SK-N-SH treated with all-trans-retinoic acid at 6 μM for 48 hours (cell line): ENCODE data around the gene NCF2.
A peak's percentile ranks its signal among the peaks of the same experiment; 100 is the strongest.

Experiments
- ATAC-seq: fragments of 200-7000 bp; cut with Tn5 transposase; 3 replicates; pipeline ENCODE4 v1.9.1; 2020; ENCODE audit warnings: mild to moderate bottlenecking, moderate library complexity
- ARNTL ChIP-seq: fragments of 450-650 bp; formaldehyde crosslinking; IDR thresholded peaks from 2 replicates; pipeline ENCODE4 v1.5.0; 2020; ENCODE audit warnings: low read depth, mild to moderate bottlenecking, moderate library complexity, borderline replicate concordance
- BACH2 ChIP-seq: fragments of 250-450 bp; sonication (Bioruptor Pico); IDR thresholded peaks from 2 replicates; pipeline ENCODE4 v1.9.0; 2021; ENCODE audit warnings: mild to moderate bottlenecking, borderline replicate concordance
- CREB5 ChIP-seq: fragments of 250-450 bp; sonication (Bioruptor Pico); IDR thresholded peaks from 2 replicates; pipeline ENCODE4 v1.5.1; 2020; ENCODE audit warnings: low read depth, mild to moderate bottlenecking, moderate library complexity
- CSDC2 ChIP-seq: fragments of 250-450 bp; sonication (Bioruptor Pico); IDR thresholded peaks from 2 replicates; pipeline ENCODE4 v1.5.0; 2020; ENCODE audit warnings: mild to moderate bottlenecking, moderate library complexity
- ESRRG ChIP-seq: fragments of 250-450 bp; sonication (Bioruptor Pico); IDR thresholded peaks from 2 replicates; pipeline ENCODE4 v1.6.1; 2021; ENCODE audit warnings: mild to moderate bottlenecking
- GLIS3 ChIP-seq: fragments of 250-450 bp; sonication (Bioruptor Pico); IDR thresholded peaks from 2 replicates; pipeline ENCODE4 v1.5.0; 2020; ENCODE audit warnings: mild to moderate bottlenecking, moderate library complexity
- ISL1 ChIP-seq: fragments of 250-450 bp; sonication (Bioruptor Pico); IDR thresholded peaks from 2 replicates; pipeline ENCODE4 v2.1.2; 2022; ENCODE audit warnings: mild to moderate bottlenecking, moderate library complexity
- OSR1 ChIP-seq: fragments of 250-450 bp; sonication (Bioruptor Pico); IDR thresholded peaks from 2 replicates; pipeline ENCODE4 v1.8.0; 2022; ENCODE audit warnings: moderate library complexity, mild to moderate bottlenecking, inconsistent platforms
- PPARA ChIP-seq: fragments of 250-450 bp; sonication (Bioruptor Pico); IDR thresholded peaks from 2 replicates; pipeline ENCODE4 v1.5.0; 2020; ENCODE audit warnings: mild to moderate bottlenecking, borderline replicate concordance
- RARB ChIP-seq: fragments of 250-450 bp; sonication (Bioruptor Pico); IDR thresholded peaks from 2 replicates; pipeline ENCODE4 v1.8.0; 2021; ENCODE audit warnings: mild to moderate bottlenecking, moderate library complexity
- SNAI2 ChIP-seq: fragments of 250-450 bp; sonication (Bioruptor Pico); IDR thresholded peaks from 2 replicates; pipeline ENCODE4 v1.5.0; 2020; ENCODE audit warnings: mild to moderate bottlenecking, moderate library complexity
- TCF4 ChIP-seq: fragments of 250-450 bp; sonication (Bioruptor Pico); IDR thresholded peaks from 2 replicates; pipeline ENCODE4 v1.8.0; 2021; ENCODE audit warnings: mild to moderate bottlenecking, moderate library complexity, borderline replicate concordance
- TOX ChIP-seq: fragments of 250-450 bp; sonication (Bioruptor Pico); IDR thresholded peaks from 2 replicates; pipeline ENCODE4 v1.8.0; 2021; ENCODE audit warnings: mild to moderate bottlenecking, moderate library complexity, borderline replicate concordance
- ZFP3 ChIP-seq: fragments of 250-450 bp; sonication (Bioruptor Pico); IDR thresholded peaks from 2 replicates; pipeline ENCODE4 v1.5.0; 2020; ENCODE audit warnings: mild to moderate bottlenecking, moderate library complexity
- ZFP30 ChIP-seq: fragments of 450-650 bp; formaldehyde crosslinking; IDR thresholded peaks from 2 replicates; pipeline ENCODE4 v1.5.0; 2022; ENCODE audit warnings: mild to moderate bottlenecking, moderate library complexity
- ZNF565 ChIP-seq: fragments of 450-650 bp; formaldehyde crosslinking; conservative IDR thresholded peaks from 2 replicates; pipeline ENCODE4 v1.5.0; 2020; ENCODE audit warnings: low read depth, mild to moderate bottlenecking, moderate library complexity
- ZNF70 ChIP-seq: fragments of 450-650 bp; formaldehyde crosslinking; IDR thresholded peaks from 2 replicates; pipeline ENCODE4 v1.5.0; 2020; ENCODE audit warnings: mild to moderate bottlenecking, moderate library complexity
- ZNF8 ChIP-seq: fragments of 450-650 bp; formaldehyde crosslinking; IDR thresholded peaks from 2 replicates; pipeline ENCODE4 v1.5.0; 2020; ENCODE audit warnings: mild to moderate bottlenecking, moderate library complexity
- TF ChIP-seq, protein P1 (sequence below): fragments of 250-450 bp; sonication (Bioruptor Pico); IDR thresholded peaks from 2 replicates; pipeline ENCODE4 v1.5.1; 2021; ENCODE audit warnings: mild to moderate bottlenecking, moderate library complexity
- TF ChIP-seq, protein P2 (sequence below): fragments of 250-450 bp; sonication (Bioruptor Pico); IDR thresholded peaks from 2 replicates; pipeline ENCODE4 v1.8.0; 2021; ENCODE audit warnings: low read depth, mild to moderate bottlenecking, moderate library complexity, borderline replicate concordance

NCF2 gene

DNA sequence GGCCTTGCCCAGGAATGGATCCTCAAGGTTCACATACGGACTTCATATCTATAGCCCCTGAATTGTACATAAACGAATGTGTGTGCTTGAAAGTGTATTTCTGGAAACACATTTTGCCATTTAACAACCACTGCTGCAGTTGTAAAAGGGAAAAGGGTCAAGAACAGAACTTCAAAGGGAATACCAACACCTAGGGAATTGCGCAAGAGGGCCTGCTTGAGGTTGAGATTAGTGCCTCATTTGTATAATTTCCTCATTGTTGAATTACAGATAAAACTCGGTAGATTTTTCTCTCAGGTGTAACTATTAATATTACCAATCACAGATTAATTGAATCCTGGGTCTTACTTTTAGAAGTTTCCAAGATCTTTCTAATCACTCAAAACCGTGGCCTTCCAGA is 6.1 kb downstream of the NCF2 start (continued):
- TF ChIP-seq CREB5 (no peak), ZNF70 (CRISPR knock-in tag) (no peak), GLIS3 (CRISPR knock-in tag) (no peak), SNAI2 (no peak), OSR1 (no peak), ZFP30 (CRISPR knock-in tag) (no peak), PPARA (CRISPR knock-in tag) (no peak), BACH2 (CRISPR knock-in tag) (no peak), ZNF8 (CRISPR knock-in tag) (no peak)
- TF ChIP-seq, all 23 proteins: peak for 0

GRCh38 chr1:183583466-183583865 is 6.8 kb downstream of the NCF2 start:
- no peak for ATAC-seq
- TF ChIP-seq ISL1 (CRISPR knock-in tag) (no peak), TOX (CRISPR knock-in tag) (no peak), RARB (no peak), PPARA (CRISPR knock-in tag) (no peak), ZNF8 (CRISPR knock-in tag) (no peak), OSR1 (no peak), ZNF70 (CRISPR knock-in tag) (no peak)
- TF ChIP-seq, protein P1, sequence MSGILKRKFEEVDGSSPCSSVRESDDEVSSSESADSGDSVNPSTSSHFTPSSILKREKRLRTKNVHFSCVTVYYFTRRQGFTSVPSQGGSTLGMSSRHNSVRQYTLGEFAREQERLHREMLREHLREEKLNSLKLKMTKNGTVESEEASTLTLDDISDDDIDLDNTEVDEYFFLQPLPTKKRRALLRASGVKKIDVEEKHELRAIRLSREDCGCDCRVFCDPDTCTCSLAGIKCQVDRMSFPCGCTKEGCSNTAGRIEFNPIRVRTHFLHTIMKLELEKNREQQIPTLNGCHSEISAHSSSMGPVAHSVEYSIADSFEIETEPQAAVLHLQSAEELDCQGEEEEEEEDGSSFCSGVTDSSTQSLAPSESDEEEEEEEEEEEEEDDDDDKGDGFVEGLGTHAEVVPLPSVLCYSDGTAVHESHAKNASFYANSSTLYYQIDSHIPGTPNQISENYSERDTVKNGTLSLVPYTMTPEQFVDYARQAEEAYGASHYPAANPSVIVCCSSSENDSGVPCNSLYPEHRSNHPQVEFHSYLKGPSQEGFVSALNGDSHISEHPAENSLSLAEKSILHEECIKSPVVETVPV (CRISPR knock-in tag): no peak
- TF ChIP-seq, protein P2, sequence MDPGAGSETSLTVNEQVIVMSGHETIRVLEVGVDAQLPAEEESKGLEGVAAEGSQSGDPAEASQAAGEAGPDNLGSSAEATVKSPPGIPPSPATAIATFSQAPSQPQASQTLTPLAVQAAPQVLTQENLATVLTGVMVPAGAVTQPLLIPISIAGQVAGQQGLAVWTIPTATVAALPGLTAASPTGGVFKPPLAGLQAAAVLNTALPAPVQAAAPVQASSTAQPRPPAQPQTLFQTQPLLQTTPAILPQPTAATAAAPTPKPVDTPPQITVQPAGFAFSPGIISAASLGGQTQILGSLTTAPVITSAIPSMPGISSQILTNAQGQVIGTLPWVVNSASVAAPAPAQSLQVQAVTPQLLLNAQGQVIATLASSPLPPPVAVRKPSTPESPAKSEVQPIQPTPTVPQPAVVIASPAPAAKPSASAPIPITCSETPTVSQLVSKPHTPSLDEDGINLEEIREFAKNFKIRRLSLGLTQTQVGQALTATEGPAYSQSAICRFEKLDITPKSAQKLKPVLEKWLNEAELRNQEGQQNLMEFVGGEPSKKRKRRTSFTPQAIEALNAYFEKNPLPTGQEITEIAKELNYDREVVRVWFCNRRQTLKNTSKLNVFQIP (CRISPR knock-in tag): no peak
- TF ChIP-seq, all 23 proteins: peak for 0

GRCh38 chr1:183582021-183582713 is 8.1 kb downstream of the NCF2 start:
- TF ChIP-seq ZNF565 (CRISPR knock-in tag) (no peak), TCF4 (CRISPR knock-in tag) (no peak), TOX (CRISPR knock-in tag) (no peak), RARB (no peak), PPARA (CRISPR knock-in tag) (no peak), ZNF70 (CRISPR knock-in tag) (no peak)
- ATAC-seq: no peak

GRCh38 chr1:183580281-183580682 is 10.0 kb downstream of the NCF2 start:
- no peak for TF ChIP-seq ZFP3 (CRISPR knock-in tag)
- TF ChIP-seq SNAI2: no peak
- no peak for TF ChIP-seq CSDC2 (CRISPR knock-in tag)
- TF ChIP-seq, protein P2 (CRISPR knock-in tag): no peak
- TF ChIP-seq GLIS3 (CRISPR knock-in tag): no peak
- TF ChIP-seq CREB5: no peak
- no peak for TF ChIP-seq ESRRG (CRISPR knock-in tag)
- TF ChIP-seq ZNF70 (CRISPR knock-in tag): no peak
- no peak for TF ChIP-seq ZFP30 (CRISPR knock-in tag)
- TF ChIP-seq ZNF8 (CRISPR knock-in tag): no peak
- no peak for TF ChIP-seq ARNTL
- peak; percentile 57 for ATAC-seq
